Stromal cell of bone marrow (primary cell): ENCODE data around the gene WDHD1.
"Not testable (repeated sequence)": the region's sequence is repeated elsewhere in the genome, so short reads cannot be mapped to it uniquely, and the experiment has no call there.

Source experiments
- DNase-seq: peaks from one replicate; pipeline ENCODE4 v3.0.0-alpha.2; 2012; ENCODE audit warnings: low read depth

WDHD1 gene

DNA sequence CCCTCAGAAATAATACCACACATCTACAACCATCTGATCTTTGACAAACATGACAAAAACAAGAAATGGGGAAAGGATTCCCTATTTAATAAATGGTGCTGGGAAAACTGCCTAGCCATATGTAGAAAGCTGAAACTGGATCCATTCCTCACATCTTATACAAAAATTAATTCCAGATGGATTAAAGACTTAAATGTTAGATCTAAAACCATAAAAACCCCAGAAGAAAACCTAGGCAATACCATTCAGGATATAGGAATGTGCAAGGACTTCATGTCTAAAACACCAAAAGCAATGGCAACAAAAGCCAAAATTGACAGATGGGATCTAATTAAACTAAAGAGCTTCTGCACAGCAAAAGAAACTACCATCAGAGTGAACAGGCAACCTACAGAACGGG, 74.1 kb downstream of the WDHD1 start:
- DNase-seq, result not testable (repeated sequence)

DNA sequence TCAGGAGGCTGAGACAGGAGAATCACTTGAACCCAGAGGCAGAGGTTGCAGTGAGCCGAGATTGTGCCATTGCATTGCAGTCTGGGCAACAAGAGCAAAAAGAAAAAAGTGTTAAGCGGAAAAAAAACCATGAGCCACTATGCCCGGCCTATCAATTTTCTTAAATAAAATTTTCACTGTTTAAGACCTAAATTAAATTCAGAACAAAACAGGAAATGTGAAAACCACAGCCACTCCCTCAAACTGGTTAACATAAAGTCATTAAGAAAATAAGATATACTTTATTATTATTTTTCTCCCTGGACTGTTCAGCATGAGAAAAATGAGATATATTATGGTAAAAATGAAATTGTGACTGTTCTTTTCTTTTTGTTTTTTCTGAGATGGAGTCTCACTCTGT, 79.7 kb downstream of the WDHD1 start:
- no peak for DNase-seq

DNA sequence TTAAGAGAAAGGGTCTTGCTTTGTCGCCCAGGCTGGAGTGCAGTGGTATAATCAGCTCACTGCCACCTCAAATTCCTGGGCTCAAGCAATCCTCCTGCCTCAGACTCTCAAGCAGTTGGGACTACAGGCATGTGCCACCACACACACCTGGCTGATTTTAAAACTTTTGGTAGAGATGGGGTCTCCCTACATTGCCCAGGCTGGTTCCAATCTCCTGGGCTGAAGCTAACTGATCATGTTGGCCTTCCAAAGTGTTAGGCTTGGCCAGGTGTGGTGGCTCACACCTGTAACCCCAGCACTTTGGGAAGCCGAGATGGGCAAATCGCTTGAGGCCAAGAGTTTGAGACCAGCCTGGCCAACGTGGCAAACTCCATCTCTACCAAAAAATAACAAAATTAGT, 80.4 kb downstream of the WDHD1 start:
- DNase-seq, result no peak

- DNase-seq, result no peak
Observed at GRCh38 chr14:54944737-54945391, 82.0 kb downstream of the WDHD1 start.

DNA sequence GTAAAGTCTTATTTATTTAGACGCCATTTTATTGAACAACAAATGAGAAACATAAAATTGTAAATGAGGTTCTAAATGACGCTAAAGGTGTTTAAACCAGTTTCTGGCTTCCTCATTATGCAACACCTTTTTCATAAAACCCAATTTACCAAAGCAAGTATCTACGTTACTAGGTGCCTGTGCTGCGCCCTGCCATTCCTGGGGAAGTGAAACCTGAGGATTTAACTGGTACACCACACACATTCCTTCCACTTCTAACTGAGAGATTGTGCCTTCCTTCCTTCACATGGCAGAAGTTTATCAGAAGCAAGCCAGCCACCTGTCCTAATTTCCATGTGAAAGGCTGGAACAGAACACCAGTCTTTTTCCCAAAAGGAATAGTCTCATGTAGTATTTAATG, 84.0 kb downstream of the WDHD1 start:
- no peak for DNase-seq

DNA sequence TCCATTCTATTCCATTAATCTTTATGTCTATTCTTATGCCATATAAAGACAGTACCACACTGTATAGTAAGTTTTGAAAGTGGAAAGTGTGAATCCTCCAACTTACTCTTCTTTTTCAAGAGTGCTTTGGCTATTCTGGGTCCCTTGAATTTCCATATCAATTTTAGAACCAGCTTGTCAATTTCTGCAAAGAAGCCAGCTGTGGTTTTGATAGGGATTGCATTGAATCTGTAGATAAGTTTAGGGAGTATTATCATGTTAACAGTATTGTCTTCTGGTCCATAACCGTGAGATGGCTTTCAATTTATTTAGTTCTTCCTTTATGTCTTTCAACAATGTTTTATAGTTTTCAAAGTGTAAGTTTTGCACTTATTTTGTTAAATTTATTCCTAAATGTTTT, 90.1 kb downstream of the WDHD1 start:
- no peak for DNase-seq

GRCh38 chr14:54935958-54936357, 90.9 kb downstream of the WDHD1 start:
- no peak for DNase-seq

DNA sequence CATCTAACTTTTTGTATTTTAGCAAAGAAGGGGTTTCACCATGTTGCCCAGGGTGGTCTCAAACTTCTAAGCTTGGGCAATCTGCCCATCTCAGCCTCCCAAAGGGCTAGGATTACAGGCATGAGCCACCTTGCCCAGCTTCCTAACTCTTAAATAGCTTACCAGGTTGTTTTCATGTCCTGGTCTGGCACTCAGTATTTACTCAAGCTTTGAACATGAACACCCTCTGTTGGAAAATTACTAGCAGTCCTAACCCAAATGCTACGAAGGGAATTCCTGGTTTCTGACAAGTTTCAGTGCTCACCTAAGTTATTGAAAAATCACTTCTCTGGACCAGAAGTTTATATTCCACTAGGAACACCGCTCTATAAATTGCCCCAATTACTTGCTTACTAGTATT, 91.8 kb downstream of the WDHD1 start:
- no peak for DNase-seq

- DNase-seq, result no peak
Observed at GRCh38 chr14:54933006-54933405, 93.9 kb downstream of the WDHD1 start.

DNA sequence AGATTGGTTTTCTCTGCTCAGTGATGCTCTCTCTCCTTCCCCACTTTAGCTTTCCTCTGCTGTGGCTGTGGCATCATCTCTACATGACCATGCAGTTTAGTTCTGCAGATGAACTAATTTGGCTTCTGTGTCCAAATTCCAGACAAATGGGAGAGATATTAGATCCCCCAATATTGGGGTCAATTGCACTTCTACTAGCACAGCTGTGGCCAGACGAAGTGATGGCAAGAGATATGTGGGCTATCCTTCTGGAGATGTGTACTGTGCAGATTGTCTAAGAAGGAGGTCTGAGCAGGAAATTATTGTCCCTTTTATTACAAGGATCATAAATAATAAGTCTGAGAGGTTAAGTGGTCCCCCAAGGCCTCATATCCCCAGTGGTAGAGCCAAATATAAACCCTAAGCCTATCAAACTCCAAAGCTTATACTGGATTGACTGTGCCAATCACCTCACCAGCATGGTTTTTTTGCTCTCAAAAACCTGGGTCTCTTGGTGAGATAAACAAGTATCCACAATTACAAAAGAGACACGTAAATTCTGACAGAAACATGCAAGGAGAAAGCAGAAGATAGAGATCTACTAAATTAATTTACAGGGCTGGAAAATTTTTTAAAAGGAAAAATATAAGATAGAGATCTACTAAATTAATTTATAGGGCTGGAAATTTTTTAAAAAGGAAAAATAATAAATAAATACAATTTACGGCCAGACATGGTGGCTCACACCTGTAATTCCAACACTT, 95.1 kb downstream of the WDHD1 start:
- no peak for DNase-seq

GRCh38 chr14:54931101-54931500, 95.8 kb downstream of the WDHD1 start:
- DNase-seq, result no peak

GRCh38 chr14:54929556-54929955, 97.3 kb downstream of the WDHD1 start:
- DNase-seq, result no peak

DNA sequence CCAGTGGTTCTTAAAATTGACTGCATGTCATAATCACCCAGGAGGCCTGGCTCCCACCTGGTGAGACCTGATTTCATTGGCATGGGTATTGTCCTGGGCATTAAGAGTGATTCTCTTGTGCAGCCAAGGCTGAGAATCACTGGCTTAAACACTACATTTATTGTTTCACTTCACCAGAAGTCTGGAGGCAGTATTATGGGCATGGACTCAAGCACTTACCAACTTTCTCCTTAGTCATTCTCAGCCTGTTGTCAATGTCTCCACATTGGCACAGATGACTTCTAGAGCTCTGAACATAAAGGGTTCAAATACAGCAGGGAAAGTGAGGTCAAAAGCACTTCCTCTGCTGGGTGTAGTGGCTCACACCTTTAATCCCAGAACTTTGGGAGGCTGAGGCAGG, 98.7 kb downstream of the WDHD1 start:
- DNase-seq, result no peak

DNA sequence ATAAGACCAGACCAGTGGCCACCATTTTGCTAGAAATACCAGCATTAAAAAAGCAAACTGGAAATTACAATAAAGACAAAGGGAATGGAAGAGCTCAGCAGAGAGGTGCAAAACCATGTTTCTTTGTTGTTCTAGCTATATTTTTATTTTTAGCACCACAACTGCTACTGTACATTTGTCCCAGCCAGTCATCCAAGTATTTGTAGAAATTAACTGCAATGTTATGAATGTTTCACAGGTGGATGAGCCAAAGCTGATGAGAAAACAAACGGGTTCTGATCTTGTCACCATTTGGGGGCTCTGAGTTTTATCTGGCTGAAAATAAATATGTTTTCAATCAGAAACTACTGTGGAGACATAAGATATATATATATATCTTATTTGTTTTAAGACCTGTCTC, 99.3 kb downstream of the WDHD1 start:
- no peak for DNase-seq

GRCh38 chr14:54926570-54926969, 100.3 kb downstream of the WDHD1 start:
- DNase-seq, result not testable (repeated sequence)

GRCh38 chr14:54922598-54922997, 104.3 kb downstream of the WDHD1 start:
- DNase-seq, result no peak

- no peak for DNase-seq
Observed at GRCh38 chr14:54920052-54920451, 106.8 kb downstream of the WDHD1 start.

DNA sequence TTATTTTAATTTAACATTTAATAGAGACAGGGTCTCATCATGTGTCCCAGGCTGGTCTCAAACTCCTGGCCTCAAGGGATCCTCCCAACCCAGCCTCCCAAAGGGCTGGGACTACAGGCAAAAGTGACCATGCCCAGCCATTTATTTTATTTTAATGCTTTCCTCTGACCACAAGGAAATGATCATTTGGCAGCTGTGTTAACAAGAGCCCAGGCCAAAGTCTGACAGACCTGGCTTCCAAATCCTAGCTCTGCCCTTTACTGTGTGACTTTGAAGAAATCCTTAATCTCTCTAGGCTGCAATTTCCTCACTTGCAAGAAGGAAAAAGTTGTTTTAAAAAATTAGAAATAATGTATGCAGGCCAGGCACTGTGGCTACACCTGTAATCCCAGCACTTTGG, 107.6 kb downstream of the WDHD1 start:
- no peak for DNase-seq

GRCh38 chr14:54918427-54918826, 108.5 kb downstream of the WDHD1 start:
- no peak for DNase-seq

DNA sequence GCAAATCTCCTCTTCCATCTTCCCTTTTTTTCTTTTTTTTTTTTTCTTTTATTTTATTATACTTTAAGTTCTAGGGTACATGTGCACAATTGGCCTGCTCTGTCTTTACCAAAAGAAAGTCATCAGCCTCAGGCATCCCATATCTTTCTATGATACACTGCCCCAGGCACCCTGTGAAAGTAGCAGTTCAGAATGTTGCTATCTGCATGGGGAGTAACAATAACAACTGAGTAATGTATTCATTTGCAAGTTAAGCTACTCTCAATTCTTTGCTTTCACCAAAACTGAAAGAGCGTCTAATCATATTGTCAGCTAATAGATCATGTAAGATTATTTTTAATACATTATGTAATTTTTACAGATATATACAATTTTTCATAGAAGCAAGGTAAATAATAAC, 110.8 kb downstream of the WDHD1 start:
- no peak for DNase-seq

DNA sequence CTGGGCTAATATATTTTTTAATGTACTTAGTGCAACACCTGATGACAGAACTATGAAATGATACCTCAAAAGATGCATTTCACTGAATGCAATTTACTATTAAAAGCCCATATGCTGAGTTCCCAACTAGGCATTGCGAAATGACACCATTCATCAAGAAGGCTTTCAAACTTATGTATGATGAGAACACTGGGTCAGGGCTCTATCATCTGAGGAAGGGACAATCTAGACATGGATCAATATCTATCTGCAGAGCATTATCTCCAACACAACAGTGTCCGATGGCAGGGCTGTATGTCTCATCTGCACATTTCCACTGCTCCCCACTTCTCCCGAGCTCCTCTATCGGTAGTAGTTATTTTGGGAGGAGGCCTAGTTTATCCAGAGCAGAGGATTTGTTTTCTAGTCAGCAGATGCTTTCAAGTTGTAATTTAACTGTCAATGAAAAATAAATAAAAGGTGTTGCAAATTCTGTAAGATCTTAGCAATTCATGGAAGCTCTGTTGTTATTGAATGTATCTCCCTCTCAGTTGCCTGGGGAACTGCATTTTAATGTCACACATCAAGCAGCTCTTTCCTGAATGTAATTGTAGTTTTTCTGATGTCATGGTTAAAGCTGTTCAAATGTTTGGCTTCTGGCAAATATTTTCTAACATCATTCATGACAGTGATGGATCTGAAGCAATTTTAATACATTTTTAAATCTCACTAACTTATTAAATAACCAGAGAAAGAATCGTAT, 116.9 kb downstream of the WDHD1 start:
- no peak for DNase-seq

DNA sequence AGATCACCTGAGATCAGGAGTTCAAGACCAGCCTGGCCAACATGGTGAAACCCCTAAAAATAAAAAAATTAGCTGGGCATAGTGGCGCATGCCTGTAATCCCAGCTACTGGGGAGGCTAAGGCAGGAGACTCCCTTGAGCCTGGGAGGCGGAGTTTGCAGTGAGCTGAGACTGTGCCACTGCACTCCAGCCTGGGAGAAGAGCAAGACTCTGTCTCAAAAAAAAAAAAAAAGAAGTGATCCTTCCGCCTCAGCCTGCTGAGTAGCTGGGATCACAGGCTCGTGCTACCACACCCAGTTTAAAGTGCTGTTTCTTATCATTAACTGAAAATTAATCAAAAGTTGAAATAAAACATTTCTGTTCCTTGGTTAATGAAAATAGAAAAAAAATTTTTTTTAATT, 117.9 kb downstream of the WDHD1 start:
- not testable (repeated sequence) for DNase-seq

DNA sequence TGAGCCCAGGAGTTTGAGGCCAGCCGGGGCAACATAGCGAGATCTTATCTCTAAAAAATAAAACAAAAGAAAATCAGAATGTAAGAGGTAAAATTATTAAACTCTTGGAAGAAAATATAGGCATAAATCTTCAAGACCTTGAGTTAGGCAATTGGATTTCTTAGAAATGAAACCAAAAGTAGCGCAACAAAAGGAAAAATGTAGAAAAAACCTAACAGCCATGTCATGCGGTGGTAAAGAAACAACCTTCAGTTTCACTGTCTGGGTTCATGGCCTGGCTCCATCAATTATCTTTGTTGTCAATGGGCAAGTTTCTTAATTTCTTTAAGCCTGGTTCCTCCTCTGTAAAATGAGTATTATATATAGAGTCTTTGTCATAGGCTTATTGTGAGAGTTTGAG, 118.7 kb downstream of the WDHD1 start:
- DNase-seq, result no peak
